Measurements from ENCODE around the gene NAT9.

DNA sequence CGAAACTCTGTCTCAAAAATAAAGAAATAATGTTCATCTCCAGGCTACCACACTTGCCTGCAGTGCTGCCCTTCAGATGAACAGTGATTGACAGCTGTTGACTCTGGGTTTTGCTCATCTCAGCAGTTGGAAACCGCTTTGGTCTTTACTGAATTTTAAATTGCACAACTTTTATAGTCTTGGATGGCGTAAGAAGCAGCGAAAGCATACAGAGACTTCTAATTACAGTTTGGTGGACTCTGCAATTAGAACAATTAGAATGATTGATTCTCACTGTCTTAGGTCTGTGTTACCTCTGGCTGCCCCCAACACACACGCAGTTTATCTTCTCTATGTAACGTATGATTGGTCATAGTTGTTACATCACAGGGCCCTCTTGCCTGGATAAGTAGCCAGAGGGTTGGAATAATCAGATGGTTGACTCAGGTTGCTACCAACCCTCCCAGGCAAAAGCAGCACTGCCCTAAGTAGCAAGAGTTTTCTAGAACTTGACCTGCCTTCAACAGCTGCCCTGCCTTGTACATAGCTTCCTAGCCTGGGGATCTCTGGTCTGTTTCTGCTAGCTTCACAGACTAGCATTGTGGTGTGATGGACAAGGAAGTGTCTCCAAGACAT, 1.9 kb upstream of the NAT9 start:
- TF ChIP-seq ZFP3 (CRISPR knock-in tag; IDR thresholded peaks at IDR 0.05) (no peak), ZNF8 (CRISPR knock-in tag; IDR thresholded peaks at IDR 0.05) (no peak), GLIS3 (CRISPR knock-in tag; IDR thresholded peaks at IDR 0.05) (no peak), ZNF565 (CRISPR knock-in tag; conservative IDR thresholded peaks at IDR 0.05; ENCODE audit: low read depth) (no peak), ZFP30 (CRISPR knock-in tag; IDR thresholded peaks at IDR 0.05) (no peak), ZNF70 (CRISPR knock-in tag; IDR thresholded peaks at IDR 0.05) (no peak), TOX (CRISPR knock-in tag; IDR thresholded peaks at IDR 0.05; ENCODE audit: borderline replicate concordance) (no peak), SNAI2 (CRISPR knock-in tag; IDR thresholded peaks at IDR 0.05) (no peak)
- TF ChIP-seq, protein P1, sequence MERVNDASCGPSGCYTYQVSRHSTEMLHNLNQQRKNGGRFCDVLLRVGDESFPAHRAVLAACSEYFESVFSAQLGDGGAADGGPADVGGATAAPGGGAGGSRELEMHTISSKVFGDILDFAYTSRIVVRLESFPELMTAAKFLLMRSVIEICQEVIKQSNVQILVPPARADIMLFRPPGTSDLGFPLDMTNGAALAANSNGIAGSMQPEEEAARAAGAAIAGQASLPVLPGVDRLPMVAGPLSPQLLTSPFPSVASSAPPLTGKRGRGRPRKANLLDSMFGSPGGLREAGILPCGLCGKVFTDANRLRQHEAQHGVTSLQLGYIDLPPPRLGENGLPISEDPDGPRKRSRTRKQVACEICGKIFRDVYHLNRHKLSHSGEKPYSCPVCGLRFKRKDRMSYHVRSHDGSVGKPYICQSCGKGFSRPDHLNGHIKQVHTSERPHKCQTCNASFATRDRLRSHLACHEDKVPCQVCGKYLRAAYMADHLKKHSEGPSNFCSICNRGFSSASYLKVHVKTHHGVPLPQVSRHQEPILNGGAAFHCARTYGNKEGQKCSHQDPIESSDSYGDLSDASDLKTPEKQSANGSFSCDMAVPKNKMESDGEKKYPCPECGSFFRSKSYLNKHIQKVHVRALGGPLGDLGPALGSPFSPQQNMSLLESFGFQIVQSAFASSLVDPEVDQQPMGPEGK (CRISPR knock-in tag; IDR thresholded peaks at IDR 0.05; ENCODE audit: borderline replicate concordance): no peak
- TF ChIP-seq, protein P2, sequence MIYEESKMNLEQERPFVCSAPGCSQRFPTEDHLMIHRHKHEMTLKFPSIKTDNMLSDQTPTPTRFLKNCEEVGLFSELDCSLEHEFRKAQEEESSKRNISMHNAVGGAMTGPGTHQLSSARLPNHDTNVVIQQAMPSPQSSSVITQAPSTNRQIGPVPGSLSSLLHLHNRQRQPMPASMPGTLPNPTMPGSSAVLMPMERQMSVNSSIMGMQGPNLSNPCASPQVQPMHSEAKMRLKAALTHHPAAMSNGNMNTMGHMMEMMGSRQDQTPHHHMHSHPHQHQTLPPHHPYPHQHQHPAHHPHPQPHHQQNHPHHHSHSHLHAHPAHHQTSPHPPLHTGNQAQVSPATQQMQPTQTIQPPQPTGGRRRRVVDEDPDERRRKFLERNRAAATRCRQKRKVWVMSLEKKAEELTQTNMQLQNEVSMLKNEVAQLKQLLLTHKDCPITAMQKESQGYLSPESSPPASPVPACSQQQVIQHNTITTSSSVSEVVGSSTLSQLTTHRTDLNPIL (CRISPR knock-in tag; IDR thresholded peaks at IDR 0.05; ENCODE audit: low read depth): no peak
- TF ChIP-seq, protein P3, sequence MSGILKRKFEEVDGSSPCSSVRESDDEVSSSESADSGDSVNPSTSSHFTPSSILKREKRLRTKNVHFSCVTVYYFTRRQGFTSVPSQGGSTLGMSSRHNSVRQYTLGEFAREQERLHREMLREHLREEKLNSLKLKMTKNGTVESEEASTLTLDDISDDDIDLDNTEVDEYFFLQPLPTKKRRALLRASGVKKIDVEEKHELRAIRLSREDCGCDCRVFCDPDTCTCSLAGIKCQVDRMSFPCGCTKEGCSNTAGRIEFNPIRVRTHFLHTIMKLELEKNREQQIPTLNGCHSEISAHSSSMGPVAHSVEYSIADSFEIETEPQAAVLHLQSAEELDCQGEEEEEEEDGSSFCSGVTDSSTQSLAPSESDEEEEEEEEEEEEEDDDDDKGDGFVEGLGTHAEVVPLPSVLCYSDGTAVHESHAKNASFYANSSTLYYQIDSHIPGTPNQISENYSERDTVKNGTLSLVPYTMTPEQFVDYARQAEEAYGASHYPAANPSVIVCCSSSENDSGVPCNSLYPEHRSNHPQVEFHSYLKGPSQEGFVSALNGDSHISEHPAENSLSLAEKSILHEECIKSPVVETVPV (CRISPR knock-in tag; IDR thresholded peaks at IDR 0.05): no peak
